ENCODE data around the gene BLCAP.

Gene BLCAP

DNA sequence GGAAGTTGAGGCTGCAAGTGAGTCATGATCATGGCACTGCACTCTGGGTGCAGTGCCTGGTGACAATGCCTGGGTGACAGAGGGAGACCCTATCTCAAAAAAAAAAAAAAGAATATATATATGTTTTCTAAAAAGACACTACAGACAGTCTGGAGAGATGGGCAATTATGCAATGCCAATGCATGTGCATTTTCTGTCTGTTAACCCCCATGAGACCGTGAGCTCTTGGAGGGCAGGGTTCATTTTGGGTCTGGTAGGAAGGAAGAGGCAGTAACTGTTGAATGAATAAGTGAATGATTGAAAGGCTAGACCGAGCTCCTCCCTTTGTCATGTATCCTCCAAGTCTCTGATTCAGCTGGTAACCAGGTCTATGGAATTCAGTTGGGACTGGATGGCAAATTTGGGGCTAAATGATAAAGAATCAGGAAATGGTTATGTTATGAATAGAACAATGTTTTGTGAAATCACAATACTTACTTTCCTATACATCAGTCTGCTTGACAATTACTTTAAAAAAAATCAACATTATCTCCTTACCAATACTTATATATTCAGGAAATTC is 5.6 kb upstream of the BLCAP start:
- in situ Hi-C loops (cut with MboI; ENCODE audit: low sequenced_read_pairs): loop anchor here (25.0 kb wide), 1 partner anchor 271 kb away; the partner anchor contains the start of gene GHRH

GRCh38 chr20:37531856-37532255 is 4.2 kb upstream of the BLCAP start:
- in situ Hi-C loops (cut with MboI; ENCODE audit: low sequenced_read_pairs): loop anchor here (25.0 kb wide), 1 partner anchor 270 kb away; the partner anchor contains the start of gene GHRH

GRCh38 chr20:37530696-37531095 is 3.0 kb upstream of the BLCAP start:
- in situ Hi-C loops (cut with MboI; ENCODE audit: low sequenced_read_pairs): loop anchor here (25.0 kb wide), 1 partner anchor 268 kb away; the partner anchor contains the start of gene GHRH

DNA sequence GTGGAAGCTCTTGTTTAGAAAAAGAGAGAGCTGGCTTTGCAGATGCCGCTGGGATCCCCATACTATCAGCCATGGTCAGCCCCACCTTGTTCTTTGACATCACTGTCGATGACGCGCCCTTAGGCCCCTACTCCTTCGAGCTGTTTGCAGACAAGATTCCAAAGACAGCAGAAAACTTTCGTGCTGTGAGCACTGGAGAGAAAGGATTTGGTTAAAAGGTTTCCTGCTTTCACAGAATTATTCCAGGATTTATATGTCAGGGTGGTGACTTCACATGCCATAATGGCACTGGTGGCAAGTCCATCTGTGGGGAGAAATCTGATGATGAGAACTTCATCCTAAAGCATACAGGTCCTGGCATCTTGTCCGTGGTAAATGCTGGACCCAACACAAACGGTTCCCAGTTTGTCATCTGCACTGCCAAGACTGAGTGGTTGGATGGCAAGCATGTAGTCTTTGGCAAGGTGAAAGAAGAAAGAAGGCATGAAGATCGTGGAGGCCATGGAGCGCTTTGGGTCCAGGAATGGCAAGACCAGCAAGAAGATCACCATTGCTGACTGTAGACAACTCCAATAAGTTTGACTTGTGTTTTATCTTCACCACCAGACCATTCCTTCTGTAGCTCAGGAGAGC is 2.4 kb upstream of the BLCAP start:
- in situ Hi-C loops (cut with MboI; ENCODE audit: low sequenced_read_pairs): loop anchor here (25.0 kb wide), 1 partner anchor 268 kb away; the partner anchor contains the start of gene GHRH

DNA sequence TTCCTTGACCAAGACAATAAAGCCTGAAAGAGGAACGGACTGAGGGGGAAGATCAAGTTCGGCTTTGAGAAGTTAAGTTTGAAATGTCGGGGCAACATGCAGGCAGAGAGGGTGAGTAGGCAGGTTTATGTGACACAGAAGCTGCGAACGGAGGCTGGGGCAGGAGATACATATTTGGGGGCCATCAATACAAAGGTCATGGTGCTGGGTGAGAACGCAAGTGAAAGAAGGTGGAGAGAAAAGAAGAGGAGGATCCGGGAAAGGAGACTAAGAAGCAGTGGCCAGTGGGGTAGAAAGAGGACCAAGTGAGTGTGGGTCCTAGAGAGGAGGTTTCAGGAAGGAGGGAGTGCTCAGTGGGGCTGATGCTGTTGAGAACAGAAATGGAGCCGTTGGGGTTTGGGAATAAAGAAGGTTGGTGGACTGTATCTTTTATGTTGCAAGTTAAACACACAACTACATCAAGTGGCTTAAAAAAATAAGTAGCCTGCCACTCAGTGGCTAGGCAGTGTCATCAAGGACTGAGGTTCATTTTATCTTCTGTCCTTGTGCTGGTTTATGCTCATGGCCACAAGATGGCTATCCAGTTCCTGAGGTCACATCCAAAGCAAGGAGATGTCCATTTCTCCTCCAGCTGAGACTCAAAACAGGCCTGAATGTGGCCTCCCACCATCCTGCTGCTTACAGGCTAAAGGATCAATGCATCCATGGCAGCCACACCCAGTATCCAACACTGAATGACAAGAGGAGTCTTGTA is 1.7 kb upstream of the BLCAP start:
- in situ Hi-C loops (cut with MboI; ENCODE audit: low sequenced_read_pairs): loop anchor here (25.0 kb wide), 1 partner anchor 267 kb away; the partner anchor contains the start of gene GHRH

DNA sequence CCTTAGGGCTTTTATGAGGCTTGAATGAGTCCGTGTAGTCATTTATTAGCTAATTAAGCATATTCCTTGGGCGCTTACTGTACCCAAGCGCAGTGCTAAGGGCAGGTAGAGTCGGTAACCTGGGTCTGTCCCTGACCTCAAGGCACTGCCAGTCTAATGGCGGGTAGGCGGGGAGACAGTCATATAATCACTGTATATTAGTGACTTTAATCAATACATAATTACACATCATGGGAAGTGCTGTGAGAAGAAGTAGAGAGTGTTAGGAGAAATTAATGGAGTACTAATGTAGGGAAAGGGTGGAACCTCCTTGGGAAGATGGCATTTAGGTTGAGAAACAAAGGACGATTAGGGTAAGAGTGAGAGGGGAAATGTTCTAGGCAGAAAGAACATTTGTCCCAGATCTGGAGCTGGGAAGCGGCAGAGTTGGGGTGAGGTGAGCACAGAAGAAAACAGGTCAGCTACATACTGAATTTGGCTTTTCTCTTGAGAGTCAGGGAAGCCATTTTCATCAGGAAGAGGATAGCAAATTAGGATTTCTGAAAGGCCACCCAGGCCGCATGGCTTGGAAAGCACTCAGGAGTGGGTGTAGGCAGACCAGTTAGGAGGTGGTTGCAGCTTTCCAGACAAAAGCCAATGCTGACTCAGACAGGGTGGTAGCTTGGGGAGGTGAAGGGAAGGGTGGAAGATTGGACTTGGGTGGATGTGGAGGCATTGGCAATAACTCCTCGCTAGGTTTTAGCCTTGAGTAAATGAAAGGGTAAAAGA is 954 bp upstream of the BLCAP start:
- in situ Hi-C loops (cut with MboI; ENCODE audit: low sequenced_read_pairs): loop anchor here (25.0 kb wide), 1 partner anchor 266 kb away; the partner anchor contains the start of gene GHRH

DNA sequence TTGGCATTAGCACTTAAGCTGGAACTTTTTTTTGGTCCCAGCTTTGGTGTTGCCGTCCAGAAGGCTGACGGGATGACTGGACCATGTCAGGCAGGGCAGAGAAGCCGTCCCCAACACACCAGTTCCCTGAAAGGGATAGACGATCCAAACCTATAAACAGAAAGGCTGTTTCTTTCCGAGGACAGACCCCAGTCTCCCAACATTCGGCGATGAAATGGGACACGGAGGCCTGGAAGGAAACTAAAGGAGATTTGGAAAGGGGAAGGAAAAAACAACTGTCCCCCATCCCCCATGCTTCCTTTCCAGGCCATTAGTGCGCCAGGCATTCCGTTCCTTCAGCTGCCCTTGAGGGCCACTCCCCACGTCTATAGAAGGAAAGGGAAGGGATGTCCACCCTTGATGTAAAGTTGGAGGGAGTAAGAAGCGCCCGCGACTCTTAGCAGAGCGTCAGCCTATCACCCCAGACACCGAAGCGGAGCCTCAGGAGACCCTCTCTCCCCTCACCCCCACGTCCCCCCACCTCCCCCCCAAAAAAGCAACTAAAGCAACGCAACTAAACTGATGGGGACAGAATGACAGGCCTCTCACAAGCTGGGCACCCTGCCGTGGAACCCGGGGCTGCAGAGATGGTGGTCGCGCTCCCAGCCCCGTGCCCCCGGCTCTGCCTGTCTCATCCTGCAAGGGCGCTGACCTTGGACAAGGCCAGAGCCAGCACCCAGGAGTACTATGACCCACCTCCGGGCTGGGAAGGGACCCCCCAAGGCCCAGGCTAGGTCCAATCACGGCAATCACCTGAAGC is 638 bp downstream of the BLCAP start:
- in situ Hi-C loops (cut with MboI; ENCODE audit: low sequenced_read_pairs): loop anchor here (25.0 kb wide), 1 partner anchor 265 kb away; the partner anchor contains the start of gene GHRH

- in situ Hi-C loops (cut with MboI; ENCODE audit: low sequenced_read_pairs): loop anchor here (25.0 kb wide), 1 partner anchor 264 kb away; the partner anchor contains the start of gene GHRH
Observed at GRCh38 chr20:37526238-37526838, 1.3 kb downstream of the BLCAP start.

DNA sequence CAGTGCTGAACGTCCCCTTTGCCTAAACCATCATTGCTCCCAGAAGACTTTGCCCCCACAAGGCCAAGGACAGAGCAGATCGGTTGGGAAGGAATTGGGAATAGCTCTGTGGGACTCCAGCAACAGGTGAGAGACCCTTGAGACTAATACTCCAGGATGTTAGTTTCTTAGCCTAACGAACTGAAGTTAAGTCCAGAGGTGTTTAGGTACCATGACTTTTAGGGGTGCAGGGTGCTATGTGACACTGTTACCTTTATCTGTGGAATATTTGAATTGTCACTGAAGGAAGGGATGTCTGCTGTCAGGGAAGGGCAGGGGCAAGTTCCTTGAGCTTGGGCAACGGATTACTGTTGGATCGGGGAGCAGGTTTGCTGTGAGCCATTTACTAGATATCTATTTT is 1.9 kb downstream of the BLCAP start:
- in situ Hi-C loops (cut with MboI; ENCODE audit: low sequenced_read_pairs): loop anchor here (25.0 kb wide), 1 partner anchor 264 kb away; the partner anchor contains the start of gene GHRH

DNA sequence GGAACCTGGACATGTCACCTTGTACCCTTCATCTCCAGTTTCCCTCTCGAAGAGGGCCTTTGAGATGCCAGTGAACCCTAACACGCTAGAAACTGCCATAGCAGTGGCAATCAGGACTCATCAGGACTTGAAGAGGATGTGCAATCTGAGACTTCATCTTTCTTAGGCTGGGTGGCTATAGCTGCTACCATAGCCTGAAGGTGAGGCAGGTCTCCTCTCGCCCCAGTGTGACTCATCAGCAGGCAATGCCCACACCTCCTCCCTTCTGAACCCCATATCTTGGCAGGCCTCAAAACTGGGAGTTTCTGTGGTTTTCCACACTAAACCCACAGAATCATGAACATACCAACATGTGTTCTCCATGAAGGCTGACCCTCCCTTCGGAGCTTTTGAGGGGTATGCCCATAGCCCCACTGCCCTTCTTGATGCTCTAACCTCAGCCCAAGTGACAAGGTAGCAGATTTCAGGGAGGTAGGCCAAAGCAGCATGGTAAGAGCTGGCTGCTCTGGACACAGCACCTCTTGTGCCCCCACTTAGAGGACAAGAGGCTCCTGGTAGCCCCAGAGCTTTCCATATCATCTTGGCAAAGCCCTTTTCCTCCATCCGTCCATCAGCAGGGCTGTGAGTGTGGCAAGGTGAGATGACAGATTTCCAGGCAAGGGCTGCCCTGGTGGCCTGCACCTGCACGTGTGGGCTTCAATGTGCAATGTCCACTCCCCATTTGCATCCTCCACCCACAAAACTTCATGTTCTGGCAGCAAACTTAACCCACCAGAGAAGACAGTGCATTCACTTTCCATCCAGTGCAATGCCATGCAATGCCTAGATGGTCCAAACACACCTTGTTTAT is 2.6 kb downstream of the BLCAP start:
- in situ Hi-C loops (cut with MboI; ENCODE audit: low sequenced_read_pairs): loop anchor here (25.0 kb wide), 1 partner anchor 263 kb away; the partner anchor contains the start of gene GHRH

GRCh38 chr20:37523911-37524700 is 3.6 kb downstream of the BLCAP start:
- in situ Hi-C loops (cut with MboI; ENCODE audit: low sequenced_read_pairs): no loop called here

- in situ Hi-C loops (cut with MboI; ENCODE audit: low sequenced_read_pairs): no loop called here
Observed at GRCh38 chr20:37523012-37523391, 4.7 kb downstream of the BLCAP start.

DNA sequence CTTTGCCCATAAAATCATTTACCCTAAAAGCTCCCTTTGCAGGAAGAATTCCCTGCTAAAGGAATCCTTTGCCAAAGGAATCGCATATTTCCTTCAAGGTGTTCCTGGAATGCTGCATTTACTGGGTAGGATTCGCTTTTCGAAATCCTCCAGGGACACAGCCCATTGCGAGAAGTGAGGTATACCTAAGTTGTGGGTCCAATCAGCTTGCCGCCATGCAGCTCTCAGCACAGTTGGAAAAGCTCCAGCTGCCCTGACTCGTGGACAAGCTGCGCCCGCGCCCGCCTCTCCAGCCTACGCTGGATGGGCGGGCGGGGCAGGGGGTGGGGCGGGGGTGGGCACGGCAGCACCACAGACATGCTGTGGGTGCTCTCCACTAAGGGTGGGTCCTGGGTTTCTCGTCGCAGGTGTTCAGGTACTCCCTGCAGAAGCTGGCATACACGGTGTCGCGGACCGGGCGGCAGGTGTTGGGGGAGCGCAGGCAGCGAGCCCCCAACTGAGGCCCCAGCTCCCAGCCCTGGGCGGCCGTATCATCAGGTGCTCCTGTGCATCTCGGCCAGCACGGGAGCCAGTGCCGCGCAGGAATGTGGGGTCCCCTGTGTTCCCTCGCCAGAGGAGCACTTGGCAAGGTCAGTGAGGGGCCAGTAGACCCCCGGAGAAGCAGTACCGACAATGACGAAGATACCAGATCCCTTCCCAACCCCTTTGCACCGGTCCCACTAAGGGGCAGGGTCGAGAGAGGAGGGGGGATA is 5.2 kb downstream of the BLCAP start:
- in situ Hi-C loops (cut with MboI; ENCODE audit: low sequenced_read_pairs): no loop called here

GRCh38 chr20:37521061-37521771 is 6.5 kb downstream of the BLCAP start, which contains the start of gene NNAT:
NNAT (plus strand) TSS chr20:37521250; CDS start chr20:37521332, 82 bp downstream.
- in situ Hi-C loops (cut with MboI; ENCODE audit: low sequenced_read_pairs): no loop called here

- in situ Hi-C loops (cut with MboI; ENCODE audit: low sequenced_read_pairs): no loop called here
Observed at GRCh38 chr20:37520419-37520955, 7.2 kb downstream of the BLCAP start.

All from hTERT RPE-1 (cell line).